Hepatic stellate cell (primary cell): ENCODE data around the gene KMT2D.
"Not testable (repeated sequence)": the region's sequence is repeated elsewhere in the genome, so short reads cannot be mapped to it uniquely, and the experiment has no call there.

ENCODE experiments used
- DNase-seq: peaks from one replicate; pipeline ENCODE4 v3.0.0; 2011; ENCODE audit warnings: low spot score

The KMT2D gene

DNA sequence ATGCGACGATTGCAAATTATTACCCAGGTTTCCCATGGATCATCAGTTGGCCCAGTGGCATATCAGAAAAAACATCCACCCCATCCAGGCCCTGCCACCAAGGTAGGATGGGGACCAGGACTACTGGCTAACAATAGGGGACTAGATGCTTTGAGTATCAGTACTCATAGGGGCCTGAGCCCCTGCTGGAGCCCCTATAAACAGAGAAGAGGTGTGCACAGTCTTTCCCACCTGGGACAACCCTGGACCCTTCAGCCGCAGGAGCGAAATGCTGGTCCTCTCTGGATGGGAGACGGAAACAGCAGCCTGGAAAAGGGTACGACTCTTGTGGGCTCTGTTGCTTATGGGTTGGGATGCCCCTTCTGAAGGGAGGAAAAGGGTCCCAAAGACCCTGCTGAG, 28.3 kb upstream of the KMT2D start:
- DNase-seq: no peak

DNA sequence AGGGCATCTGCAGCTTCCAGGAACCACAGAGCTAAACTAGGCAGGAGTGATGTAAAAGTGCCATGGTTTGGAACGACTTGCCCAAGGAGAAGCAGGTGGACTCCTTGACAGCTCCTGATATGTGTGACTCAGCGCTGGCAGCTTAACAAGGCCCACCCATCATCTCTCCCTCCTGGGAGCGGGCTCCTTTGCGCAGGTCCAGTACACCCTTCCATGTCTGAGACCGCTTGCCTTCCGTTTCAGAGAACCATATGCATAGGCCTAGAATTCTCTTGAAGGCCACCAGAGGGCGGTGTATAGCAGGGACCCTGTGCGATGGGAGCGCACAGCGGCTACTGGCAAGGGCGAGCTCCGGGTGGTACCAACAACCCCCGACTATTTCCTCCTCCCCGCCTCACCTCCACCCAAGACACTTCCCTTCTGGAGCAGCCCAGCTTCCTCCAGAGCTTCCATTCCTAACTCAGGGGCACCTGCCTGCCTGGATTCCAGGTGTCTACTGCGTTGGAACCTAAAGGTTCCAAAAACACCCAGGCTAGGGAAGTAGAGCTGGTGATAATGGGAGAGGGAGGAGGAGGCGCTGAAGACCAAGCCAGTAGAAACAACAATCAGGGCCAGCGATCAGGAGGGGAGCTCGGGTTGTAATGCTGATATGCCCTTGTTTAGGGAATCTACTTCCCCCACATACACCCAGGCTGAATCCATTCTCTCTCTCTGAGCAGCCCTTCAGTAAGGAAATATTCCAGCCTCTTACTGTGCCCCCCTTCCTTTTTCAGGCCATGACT, 27.7 kb upstream of the KMT2D start:
- DNase-seq: peak; percentile 91

- no peak for DNase-seq
Observed at GRCh38 chr12:49086116-49086515, 25.5 kb upstream of the KMT2D start.

- DNase-seq: no peak
Observed at GRCh38 chr12:49084438-49084837, 23.8 kb upstream of the KMT2D start.

DNA sequence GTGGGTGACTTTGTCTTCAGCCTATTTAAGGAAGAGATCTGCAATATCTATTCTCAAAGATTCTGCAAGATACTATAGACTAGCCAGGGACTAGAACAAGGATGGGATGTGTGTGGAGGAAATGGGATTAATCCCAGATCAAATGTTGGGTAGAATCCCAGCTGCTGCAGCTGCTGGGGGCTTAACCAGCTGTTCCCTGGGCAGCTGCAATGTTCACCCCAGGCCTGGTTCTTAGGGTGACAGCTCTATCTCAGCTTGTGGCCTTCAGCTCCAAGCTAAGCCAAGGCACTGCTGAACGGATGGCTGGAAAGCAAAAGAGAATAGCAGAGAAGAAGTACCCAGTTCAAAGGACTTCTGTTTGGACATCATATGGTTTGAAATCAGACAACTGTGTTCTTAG, 19.2 kb upstream of the KMT2D start:
- no peak for DNase-seq

- no peak for DNase-seq
Observed at GRCh38 chr12:49070971-49071370, 10.4 kb upstream of the KMT2D start.

- peak; percentile 97 for DNase-seq
Observed at GRCh38 chr12:49069507-49070346, 9.1 kb upstream of the KMT2D start, which contains the start of gene RHEBL1. Gene RHEBL1, minus strand, starts transcription at chr12:49069979. Its CDS starts 194 bp downstream, at chr12:49069785.

GRCh38 chr12:49068879-49069506, 8.4 kb upstream of the KMT2D start:
- DNase-seq: no peak

GRCh38 chr12:49066120-49066519, 5.5 kb upstream of the KMT2D start:
- DNase-seq: no peak

- no peak for DNase-seq
Observed at GRCh38 chr12:49064767-49065152, 4.2 kb upstream of the KMT2D start.

DNA sequence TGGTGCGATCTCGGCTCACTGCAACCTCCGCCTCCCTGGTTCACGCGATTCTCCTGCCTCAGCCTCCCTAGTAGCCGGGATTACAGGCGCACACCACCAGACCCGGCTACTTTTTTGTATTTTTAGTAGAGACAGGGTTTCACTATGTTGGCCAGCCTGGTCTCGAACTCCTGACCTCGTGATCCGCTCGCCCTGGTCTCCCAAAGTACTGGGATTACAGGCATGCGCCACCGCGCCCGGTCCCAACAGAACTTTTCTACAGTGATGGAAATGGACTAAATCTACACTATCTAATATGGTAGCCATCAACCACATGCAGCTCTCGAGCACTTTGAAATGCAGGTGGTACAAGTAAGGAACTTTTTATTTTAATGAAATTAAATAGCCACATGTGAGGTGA, 1.3 kb upstream of the KMT2D start:
- not testable (repeated sequence) for DNase-seq

GRCh38 chr12:49061157-49061650, 610 bp upstream of the KMT2D start:
- DNase-seq: no peak

DNA sequence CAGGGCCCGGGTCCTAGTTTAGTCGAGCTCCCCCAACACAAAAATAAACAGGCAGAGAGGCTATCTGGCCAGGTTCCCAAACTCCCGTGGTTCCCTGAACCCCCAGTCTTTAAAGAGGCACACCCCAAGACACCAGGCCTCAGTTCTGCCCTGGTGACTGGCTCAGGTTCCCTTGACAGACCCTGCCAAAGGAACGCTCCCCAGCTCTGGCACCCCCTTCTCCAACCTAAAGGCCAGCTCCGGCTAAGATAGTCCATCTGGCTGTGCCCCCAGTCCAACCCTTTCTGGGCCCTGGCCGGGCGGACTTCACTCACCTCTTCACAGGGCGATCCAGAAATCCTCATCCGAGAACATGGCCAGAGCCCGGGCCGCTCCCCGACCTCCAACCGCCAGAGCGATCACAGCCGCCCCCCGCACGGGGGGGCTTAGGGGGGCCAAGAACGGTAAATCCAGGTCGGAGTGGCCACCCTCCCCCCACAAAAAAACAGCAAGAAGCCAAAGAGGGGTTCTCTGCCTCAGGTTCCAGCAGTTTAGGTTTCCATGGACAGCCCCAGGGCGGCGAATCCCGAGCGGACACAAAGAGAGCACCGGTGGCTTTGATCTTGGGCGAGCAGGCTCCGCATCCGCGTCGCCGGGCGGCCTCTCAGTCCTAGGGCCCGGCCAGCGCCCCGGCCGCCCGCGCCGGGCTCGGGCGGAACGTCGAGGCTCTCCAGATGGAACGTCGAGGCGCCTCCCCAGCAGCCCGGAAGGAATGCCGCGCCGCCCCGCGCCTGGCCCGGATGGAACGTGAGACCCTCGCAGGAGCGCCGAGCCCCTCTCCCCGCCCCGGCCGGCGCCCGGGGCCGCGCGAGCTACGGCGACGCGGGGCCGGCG, 1.1 kb downstream of the KMT2D start:
- DNase-seq: peak; percentile 61

DNA sequence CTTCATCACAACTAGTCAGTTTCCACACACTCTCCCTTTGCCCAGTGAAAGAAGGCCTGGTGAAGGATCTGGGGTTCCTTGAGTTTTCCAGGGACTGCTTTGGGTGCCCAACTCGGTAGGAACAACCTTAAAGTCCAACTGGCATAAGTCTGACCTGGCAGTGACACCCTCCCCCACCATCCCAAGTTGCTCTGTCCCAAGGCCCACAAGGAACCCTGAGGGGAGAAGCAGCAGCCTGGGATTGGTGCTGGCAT, 1.6 kb downstream of the KMT2D start:
- no peak for DNase-seq

DNA sequence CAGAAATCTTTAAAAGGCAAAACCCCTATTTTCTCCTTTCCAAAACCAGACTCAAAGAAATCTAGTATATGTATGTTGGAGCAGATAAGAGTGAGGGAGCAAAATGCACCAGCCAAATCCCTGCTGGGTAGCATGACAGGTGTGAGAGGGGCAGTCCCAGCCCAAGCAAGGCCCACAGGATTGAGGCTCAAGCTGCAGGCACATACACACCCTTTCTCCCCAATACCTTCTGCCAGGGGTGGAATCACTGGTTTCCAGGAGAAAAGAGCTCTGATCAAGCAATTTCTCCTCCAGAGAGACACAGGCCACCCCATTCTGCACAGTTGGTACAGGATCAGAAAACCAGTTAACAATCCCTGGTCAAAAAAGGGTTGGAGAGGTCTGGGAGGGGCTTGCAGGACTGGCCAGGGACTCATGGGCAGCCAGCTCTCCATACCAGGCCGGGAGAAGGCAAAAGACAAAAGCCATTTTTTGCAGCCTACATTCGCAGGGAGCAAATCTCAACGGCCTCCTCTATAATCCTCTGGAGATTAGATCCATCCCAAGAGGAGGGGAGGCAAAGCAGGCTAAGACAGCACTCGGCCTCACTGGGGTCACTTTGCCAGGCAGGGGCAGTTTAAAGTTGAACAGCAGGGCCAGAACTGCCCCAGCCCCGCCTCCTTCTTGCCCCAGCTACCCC, 2.1 kb downstream of the KMT2D start:
- DNase-seq: no peak

GRCh38 chr12:49057888-49058287, 2.7 kb downstream of the KMT2D start:
- DNase-seq: no peak

- peak; percentile 92 for DNase-seq
Observed at GRCh38 chr12:49055978-49056754, 4.4 kb downstream of the KMT2D start.

- DNase-seq: no peak
Observed at GRCh38 chr12:49055092-49055491, 5.5 kb downstream of the KMT2D start.

DNA sequence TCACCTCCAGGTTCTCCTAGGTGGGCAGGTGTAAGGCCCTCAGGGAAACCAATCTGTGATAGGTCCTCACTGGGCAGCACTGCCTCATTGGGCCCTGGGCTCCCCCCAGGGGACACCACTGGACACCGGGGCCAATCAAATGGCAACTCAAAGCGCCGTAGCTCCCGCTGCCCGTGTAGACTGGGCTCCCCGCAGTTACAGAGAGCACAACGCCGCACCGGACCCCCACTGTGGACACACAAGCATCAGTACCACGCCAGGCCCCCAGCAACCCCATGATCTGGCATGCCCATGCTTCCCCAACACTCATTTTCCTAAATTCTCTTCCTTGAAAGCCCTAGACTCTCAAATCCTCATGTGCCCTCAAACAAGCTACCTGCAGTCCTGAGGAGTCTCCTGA, 6.1 kb downstream of the KMT2D start:
- no peak for DNase-seq

GRCh38 chr12:49054096-49054495, 6.5 kb downstream of the KMT2D start:
- no peak for DNase-seq
